Stimulated activated memory B cell treated with anti-CD40 and anti-IgM and Interleukin-4, amounts not matched to agents 10 μg/mL and 1 μg/mL and 100 μg/mL, for 72 hours (primary cell): ENCODE results near the gene EYA2.

Experiments used
- ATAC-seq: fragments of 150-1000 bp; cut with Tn5 transposase; 2 replicates; pipeline ENCODE4 v1.10.0; 2021
- H3K27ac Mint-ChIP-seq: one replicate; pipeline ENCODE4 v1.8.0; 2022; ENCODE audit warnings: mild to moderate bottlenecking, mixed read lengths
- H3K27me3 Mint-ChIP-seq: one replicate; pipeline ENCODE4 v1.8.0; 2022; ENCODE audit warnings: mixed read lengths
- H3K36me3 Mint-ChIP-seq: one replicate; pipeline ENCODE4 v1.8.0; 2022; ENCODE audit warnings: mixed read lengths
- H3K4me1 Mint-ChIP-seq: one replicate; pipeline ENCODE4 v1.8.0; 2022; ENCODE audit warnings: mixed read lengths
- H3K4me3 Mint-ChIP-seq: one replicate; pipeline ENCODE4 v1.8.0; 2022; ENCODE audit warnings: mild to moderate bottlenecking, moderate library complexity, mixed read lengths
- H3K9me3 Mint-ChIP-seq: one replicate; pipeline ENCODE4 v1.8.0; 2022; ENCODE audit warnings: mixed read lengths

EYA2 gene

DNA sequence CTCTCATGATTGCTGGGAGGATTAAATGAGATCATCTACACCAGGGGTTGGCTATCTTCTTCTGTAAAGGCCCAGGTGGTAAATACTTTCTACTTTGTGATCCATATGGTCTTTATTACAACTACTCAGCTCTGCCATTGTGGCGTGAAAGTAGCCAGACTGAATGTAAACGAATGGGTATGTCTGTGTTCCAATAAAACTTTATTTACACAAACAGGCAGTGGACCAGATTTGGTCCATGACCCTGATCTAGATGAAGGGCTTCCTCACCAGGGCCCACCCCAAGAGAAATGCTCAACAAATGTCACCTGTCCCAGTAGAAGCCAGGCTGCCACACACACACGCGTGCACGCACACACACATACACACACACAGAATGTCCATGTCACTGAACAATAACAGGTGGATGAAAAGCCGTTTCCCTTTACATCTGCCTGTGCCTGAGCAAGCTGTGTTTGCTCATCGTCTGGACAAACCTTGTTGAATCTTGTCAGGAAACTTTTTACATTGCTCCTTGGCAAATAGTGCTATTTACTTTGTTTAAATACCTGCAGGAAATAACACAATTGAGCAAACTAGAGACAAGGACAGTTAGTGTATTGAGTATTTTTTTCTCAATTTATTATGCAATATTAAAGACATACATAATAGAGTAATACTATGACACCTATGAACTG lies 114.3 kb downstream of the EYA2 start:
- Mint-ChIP-seq H3K36me3 (no peaks in the 10 kb centered on the region), H3K27ac (no peak overlapping the region), H3K4me1 (no peaks in the 10 kb centered on the region), H3K9me3 (no peaks in the 10 kb centered on the region), H3K27me3 (peaks cover 28% of the 10 kb centered on the region), H3K4me3 (no peak overlapping the region)
- no peak for ATAC-seq

DNA sequence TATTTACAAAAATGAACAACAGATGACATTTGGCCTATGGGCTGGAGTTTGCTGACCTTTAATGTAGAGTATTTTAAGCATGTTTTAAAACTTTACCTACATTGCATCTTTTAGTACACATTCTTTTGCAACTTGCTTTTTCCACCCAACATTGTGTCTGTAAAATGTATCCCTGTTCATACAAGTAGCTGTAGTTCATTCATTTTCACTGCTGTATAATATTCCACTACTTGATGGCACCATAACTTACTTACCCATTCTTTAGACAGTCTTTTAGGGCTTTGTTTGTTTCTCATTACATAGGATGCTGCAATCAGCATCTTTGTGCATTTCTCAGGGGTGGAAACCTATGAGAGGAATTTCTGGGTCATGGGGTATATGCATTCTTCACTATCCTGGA lies 115.1 kb downstream of the EYA2 start:
- Mint-ChIP-seq H3K36me3 (no peaks in the 10 kb centered on the region), H3K4me3 (no peak overlapping the region), H3K9me3 (no peaks in the 10 kb centered on the region), H3K4me1 (no peaks in the 10 kb centered on the region), H3K27me3 (peaks cover 20% of the 10 kb centered on the region), H3K27ac (no peak overlapping the region)
- no peak for ATAC-seq

DNA sequence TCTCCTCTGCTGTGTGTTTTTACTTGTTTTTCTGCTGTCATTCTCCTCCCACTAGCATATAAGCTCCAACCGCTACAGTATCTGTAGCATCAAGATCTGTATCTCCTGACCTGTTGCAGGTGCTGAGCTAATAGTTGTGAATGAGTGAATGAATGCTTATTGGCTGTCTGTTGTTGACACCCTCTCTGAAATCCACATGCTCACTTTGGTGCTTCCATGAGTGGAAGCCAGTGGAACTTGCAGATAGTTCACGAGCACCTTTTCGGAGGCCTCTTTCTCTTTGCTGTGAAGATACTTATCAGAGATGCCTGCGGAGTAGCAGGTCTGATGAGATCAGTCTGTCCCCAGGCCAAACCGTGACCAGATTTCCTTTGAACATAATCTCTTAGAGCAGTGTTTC lies 117.3 kb downstream of the EYA2 start:
- H3K27me3 Mint-ChIP-seq: peaks cover 18% of the 10 kb centered on the region
- H3K9me3 Mint-ChIP-seq: no peaks in the 10 kb centered on the region
- H3K4me1 Mint-ChIP-seq: no peaks in the 10 kb centered on the region
- no peaks in the 10 kb centered on the region for H3K36me3 Mint-ChIP-seq
- no peak for ATAC-seq
- no peak overlapping the region for H3K4me3 Mint-ChIP-seq
- no peak overlapping the region for H3K27ac Mint-ChIP-seq

DNA sequence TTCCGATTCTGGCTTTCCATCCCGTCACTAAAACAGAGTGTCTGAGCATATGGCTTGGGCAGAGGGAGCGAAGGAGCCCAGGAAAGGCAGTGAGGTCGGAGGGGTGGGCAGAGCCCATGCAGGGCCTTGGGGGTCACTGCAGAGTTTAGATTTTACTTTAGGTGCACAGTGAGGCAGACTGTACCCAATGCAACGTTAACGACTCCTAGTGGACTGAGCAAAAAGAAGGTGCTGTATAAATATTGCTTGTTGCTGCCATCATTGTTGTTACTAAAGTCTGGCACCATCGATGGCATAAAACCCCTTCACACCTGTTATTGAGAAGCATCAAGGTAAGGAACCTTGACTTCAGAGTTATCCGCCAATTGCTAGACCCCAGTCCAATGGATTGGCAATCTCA lies 119.0 kb downstream of the EYA2 start:
- Mint-ChIP-seq H3K4me1 (no peaks in the 10 kb centered on the region), H3K4me3 (no peak overlapping the region), H3K9me3 (no peaks in the 10 kb centered on the region), H3K27ac (no peak overlapping the region), H3K36me3 (no peaks in the 10 kb centered on the region), H3K27me3 (peaks cover 14% of the 10 kb centered on the region)
- ATAC-seq: no peak

DNA sequence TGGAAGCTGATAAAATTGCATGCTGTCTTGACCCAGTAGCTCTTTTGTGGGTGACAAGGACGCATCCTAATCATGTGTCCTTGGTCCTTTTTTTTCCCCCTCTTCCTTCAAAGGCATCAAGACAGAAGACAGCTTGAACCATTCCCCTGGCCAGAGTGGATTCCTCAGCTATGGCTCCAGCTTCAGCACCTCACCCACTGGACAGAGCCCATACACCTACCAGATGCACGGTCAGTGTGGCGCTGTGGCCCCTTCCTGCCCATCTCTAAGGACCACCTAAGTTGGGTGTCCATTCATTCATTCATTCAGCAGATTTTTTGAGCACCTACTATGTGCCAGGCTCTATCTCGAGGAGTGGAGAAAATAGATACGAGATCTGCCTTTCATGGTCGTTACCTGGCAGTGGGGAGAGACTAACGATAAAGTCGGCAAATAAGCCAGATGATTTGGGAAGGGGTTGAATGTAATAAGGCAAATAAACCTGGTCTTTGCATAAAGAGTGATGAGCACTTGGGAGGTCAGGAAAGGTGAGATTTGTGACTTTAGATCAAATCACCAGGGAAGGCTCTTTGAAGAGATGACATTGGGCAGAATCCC lies 121.5 kb downstream of the EYA2 start:
- Mint-ChIP-seq H3K27me3 (peaks cover 22% of the 10 kb centered on the region), H3K36me3 (no peaks in the 10 kb centered on the region), H3K4me3 (no peak overlapping the region), H3K4me1 (no peaks in the 10 kb centered on the region), H3K9me3 (no peaks in the 10 kb centered on the region), H3K27ac (no peak overlapping the region)
- ATAC-seq: no peak

DNA sequence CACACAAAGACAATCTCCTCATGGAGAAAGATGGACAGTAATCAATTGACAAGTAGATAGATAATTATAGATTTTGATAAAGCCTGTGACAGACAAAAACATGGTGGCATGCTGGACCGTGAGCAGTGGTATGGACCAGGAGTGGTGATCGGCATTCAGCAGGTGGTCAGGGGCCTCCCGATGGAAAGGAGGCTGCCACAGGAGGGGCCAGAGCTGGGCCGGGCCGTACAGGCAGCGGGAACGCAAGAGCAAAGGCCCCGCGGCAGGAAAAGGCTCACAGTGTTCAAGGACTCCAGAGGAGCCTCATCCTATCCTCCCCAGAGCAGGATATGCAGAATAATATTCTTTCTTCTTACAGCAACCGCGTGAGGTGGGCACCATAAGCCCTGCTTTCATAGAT lies 123.7 kb downstream of the EYA2 start:
- Mint-ChIP-seq H3K4me3 (no peak overlapping the region), H3K27ac (no peak overlapping the region), H3K36me3 (no peaks in the 10 kb centered on the region), H3K4me1 (no peaks in the 10 kb centered on the region), H3K9me3 (no peaks in the 10 kb centered on the region), H3K27me3 (peaks cover 31% of the 10 kb centered on the region)
- ATAC-seq: no peak

DNA sequence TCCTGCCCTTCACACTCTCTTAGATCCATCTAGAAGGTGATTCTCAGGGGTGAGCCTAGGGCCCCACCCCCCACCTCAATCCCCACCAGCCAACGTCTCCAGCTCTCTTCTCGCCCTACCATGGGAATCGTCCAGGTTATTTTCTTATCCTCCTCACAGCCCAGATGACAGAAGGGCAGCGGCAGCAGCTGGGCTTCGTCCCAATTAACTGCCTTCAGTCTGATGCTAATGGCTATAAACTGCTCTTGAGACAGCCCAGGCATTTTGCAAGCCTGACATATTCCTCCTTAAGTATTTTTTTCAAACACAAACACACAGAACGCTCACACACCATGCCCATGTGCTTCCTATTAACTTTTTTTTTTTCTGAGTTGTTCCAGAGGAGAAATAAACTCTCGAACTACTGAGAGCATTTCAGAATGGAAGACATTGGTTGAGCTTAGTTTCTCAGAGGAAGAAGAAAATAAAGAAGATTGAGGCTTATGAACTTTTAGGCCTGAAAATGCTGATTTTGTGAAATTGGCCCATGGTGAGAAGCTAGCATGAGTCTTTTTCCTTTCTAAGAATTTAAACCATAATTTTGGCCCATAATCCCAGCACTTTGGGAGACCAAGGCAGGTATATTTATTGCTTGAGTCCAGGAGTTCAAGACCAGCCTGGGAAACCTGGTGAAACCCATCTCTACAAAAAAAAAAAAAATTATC lies 124.6 kb downstream of the EYA2 start:
- Mint-ChIP-seq H3K36me3 (no peaks in the 10 kb centered on the region), H3K27ac (no peak overlapping the region), H3K27me3 (peaks cover 40% of the 10 kb centered on the region), H3K4me3 (no peak overlapping the region), H3K4me1 (peaks cover 2% of the 10 kb centered on the region), H3K9me3 (no peaks in the 10 kb centered on the region)
- no peak for ATAC-seq

DNA sequence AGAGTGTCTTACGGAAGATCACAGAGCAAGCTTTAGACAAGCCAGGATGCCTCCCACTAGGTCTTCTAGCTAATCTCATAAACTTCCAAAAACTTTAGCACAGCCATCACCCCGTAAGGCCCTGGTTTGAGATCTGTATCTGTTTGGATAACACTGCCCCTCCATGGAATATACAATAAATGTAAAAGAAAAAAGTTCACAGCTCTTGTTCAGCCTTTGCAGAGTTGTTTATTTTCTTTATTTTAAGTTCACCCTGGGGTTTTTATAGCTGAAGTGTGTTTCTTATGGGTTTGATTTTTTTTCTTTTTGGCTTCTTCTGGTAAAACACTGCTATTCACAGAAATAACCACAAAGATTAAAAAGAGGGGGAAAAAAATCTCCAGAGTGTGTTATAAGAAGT lies 125.6 kb downstream of the EYA2 start:
- Mint-ChIP-seq H3K9me3 (no peaks in the 10 kb centered on the region), H3K36me3 (no peaks in the 10 kb centered on the region), H3K4me1 (peaks cover 11% of the 10 kb centered on the region), H3K4me3 (no peak overlapping the region), H3K27me3 (peaks cover 47% of the 10 kb centered on the region), H3K27ac (no peak overlapping the region)
- ATAC-seq: no peak

DNA sequence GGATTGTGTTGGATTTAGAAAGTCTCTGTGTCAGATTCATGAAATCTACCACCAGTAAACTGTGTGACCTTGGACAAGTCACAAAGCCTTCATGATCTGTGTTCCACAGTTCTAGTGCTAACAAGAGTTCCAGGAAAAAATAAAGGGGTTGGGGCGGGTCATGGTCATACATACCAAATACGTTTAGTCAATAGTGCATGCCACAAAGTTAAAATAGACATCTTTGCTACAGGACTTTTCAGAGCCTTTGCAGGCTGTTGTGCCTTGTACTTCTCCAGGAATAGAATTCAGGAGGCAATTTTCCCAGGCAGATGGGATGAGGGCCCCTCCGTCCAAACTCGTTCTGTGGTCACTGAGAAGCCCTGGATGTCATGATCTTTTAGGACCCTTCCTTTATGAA lies 127.2 kb downstream of the EYA2 start:
- Mint-ChIP-seq H3K9me3 (no peaks in the 10 kb centered on the region), H3K4me1 (peaks cover 11% of the 10 kb centered on the region), H3K27ac (no peak overlapping the region), H3K36me3 (no peaks in the 10 kb centered on the region), H3K4me3 (no peak overlapping the region), H3K27me3 (peaks cover 44% of the 10 kb centered on the region)
- no peak for ATAC-seq

DNA sequence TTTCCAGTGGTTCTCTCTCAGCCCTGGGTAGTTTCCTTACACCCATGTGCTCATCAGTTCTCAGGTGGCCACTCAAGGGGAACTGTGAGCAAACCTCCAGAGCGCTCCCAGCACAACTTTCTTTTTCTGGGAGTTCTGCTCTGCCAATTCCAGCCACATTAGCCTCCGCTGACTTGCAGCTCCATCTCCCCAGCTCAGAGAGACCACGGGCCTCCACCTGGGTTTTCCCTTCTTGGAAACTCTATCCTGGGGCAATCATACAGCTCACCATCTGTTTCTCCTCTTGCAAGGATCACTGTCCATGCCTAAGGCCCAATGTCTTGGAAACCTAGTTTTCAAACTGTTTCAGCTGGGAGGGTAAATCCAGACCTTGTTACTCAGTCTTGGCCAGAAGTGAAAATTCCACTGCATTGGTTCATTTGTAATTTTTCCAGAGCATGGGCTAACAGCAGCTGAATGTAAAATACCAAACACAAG lies 129.9 kb downstream of the EYA2 start:
- no peak for ATAC-seq
- peaks cover 11% of the 10 kb centered on the region for H3K4me1 Mint-ChIP-seq
- H3K4me3 Mint-ChIP-seq: no peak overlapping the region
- no peaks in the 10 kb centered on the region for H3K9me3 Mint-ChIP-seq
- H3K27me3 Mint-ChIP-seq: peaks cover 51% of the 10 kb centered on the region
- H3K27ac Mint-ChIP-seq: no peak overlapping the region
- no peaks in the 10 kb centered on the region for H3K36me3 Mint-ChIP-seq

DNA sequence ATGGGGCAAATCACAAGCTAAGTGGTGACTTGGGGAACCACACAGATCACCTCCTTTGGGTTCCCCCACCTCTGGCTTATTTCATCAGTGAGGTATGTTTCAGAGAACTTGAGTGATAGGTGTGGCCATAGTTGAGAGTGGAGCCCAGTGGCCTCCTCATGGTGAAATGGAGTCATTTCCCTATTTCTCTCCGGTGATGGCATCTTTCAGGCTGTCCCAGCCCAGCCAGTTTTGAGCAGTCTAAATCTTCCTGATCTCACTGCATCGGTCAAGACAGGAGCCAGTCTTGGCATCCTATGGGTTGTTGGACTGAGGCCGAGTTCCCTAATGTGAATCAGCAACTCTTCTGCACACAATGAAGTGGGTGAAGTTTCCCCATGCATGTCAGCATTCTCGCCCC lies 132.4 kb downstream of the EYA2 start:
- ATAC-seq: no peak
- H3K27me3 Mint-ChIP-seq: peaks cover 58% of the 10 kb centered on the region
- H3K4me1 Mint-ChIP-seq: peaks cover 11% of the 10 kb centered on the region
- H3K9me3 Mint-ChIP-seq: no peaks in the 10 kb centered on the region
- H3K4me3 Mint-ChIP-seq: no peak overlapping the region
- H3K36me3 Mint-ChIP-seq: no peaks in the 10 kb centered on the region
- H3K27ac Mint-ChIP-seq: no peak overlapping the region

DNA sequence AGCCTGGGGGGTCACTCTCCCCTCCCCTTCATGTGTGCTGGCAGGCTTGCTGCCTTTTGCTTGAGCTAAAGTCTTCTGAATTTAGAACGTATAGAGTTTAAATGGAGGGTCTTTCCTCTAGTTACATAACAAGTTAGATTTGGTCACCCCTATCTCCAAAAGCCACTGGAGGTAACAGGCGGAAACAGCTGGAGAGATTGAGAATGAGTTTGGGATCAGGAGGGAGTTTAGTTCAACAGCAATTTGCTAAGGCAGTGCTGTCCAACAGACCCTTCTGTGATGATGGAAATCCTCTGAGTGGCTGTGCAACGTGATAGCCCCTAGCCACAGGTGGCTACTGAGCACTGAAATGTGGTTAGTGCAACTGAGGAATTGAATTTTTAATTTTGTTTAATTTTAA lies 132.8 kb downstream of the EYA2 start:
- no peak overlapping the region for H3K27ac Mint-ChIP-seq
- H3K27me3 Mint-ChIP-seq: peaks cover 58% of the 10 kb centered on the region
- no peaks in the 10 kb centered on the region for H3K36me3 Mint-ChIP-seq
- H3K4me3 Mint-ChIP-seq: no peak overlapping the region
- no peaks in the 10 kb centered on the region for H3K9me3 Mint-ChIP-seq
- ATAC-seq: no peak
- H3K4me1 Mint-ChIP-seq: peaks cover 11% of the 10 kb centered on the region

DNA sequence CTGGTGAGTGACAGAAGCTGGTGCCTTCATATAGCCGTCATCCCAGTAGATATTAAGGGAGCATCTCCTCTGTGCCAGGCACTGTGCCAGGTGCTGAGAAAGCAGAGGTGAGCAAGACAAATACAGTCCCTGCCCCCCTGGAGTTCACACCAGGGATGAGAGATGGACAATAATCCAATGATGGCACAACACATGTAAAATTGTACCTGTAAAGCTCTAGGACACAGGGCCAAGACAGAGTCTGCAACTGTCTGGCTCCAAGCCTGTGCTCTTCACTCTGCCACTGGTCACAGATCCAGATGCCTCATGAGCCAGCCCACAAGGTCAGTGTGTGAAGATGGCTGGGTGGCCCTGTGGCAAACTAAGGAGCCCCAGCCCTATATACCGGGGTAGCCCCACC lies 133.8 kb downstream of the EYA2 start:
- Mint-ChIP-seq H3K36me3 (no peaks in the 10 kb centered on the region), H3K27ac (no peak overlapping the region), H3K27me3 (peaks cover 47% of the 10 kb centered on the region), H3K4me3 (no peak overlapping the region), H3K4me1 (peaks cover 11% of the 10 kb centered on the region), H3K9me3 (no peaks in the 10 kb centered on the region)
- ATAC-seq: no peak

DNA sequence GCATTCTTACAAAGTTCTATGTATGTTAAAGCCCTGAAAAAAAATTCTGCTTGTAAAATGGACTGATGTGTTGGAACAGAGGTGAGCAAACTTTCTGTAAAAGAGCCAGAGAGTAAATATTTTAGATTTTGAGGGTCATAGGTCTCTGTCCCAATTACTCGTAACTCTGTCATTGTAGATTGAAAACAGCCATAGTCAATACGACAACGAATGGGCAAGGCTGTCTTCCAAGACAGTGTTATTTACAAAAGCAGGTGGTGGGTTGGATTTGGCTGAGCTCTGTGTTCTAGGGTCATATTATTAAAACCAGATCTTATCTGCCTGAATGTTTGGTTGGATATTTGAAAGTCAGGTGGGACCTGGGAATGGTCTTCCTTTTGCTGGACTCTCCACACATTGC lies 135.2 kb downstream of the EYA2 start:
- no peaks in the 10 kb centered on the region for H3K36me3 Mint-ChIP-seq
- ATAC-seq: no peak
- peaks cover 34% of the 10 kb centered on the region for H3K27me3 Mint-ChIP-seq
- no peaks in the 10 kb centered on the region for H3K9me3 Mint-ChIP-seq
- no peak overlapping the region for H3K4me3 Mint-ChIP-seq
- peaks cover 3% of the 10 kb centered on the region for H3K4me1 Mint-ChIP-seq
- no peak overlapping the region for H3K27ac Mint-ChIP-seq

DNA sequence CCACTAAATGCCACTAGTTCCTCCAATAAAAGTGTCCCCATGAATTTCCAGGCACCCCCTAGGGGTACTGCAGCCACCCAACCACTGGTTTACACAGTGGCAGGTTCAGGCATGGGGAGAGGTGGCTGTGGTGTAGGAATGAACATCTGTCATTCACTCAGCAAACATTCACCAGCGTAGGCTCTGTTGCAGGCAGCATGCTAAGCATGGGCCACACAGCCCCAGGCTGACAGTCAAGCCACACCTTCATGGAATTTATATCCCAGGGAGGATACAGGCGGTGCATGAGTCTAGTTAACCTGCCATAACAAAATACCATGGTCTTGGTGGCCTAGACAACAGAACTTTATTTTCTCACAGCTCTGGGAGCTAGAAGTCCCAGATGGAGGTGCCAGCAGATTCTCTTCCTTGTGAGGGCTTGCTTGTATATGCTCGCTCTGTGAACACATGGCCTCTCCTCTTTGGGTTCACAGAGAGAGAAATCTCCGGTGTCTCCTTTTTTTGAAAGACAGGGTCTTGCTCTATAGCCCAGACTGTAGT lies 135.7 kb downstream of the EYA2 start:
- Mint-ChIP-seq H3K4me1 (no peaks in the 10 kb centered on the region), H3K36me3 (no peaks in the 10 kb centered on the region), H3K4me3 (no peak overlapping the region), H3K27ac (no peak overlapping the region), H3K9me3 (no peaks in the 10 kb centered on the region), H3K27me3 (peaks cover 33% of the 10 kb centered on the region)
- ATAC-seq: no peak

DNA sequence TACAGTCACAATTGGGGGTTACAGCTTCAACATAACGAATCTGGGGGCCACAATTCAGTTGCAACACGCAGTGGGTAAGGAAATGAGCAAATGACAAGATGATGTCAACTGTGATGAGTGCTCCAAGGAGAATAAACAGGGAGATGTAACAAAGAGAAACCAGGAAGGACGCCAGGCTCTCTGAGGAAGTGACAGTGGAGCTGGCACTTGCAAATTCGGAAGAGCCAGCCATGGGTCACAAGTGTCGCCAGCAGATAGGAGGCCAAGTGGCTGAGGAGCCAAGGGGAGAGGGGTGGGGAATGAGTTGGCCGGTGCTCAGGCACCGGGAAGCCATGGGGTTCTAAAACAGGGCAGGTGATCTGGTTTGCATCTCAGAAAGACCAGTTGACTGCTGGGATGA lies 136.4 kb downstream of the EYA2 start:
- Mint-ChIP-seq H3K36me3 (no peaks in the 10 kb centered on the region), H3K4me1 (no peaks in the 10 kb centered on the region), H3K9me3 (no peaks in the 10 kb centered on the region), H3K27me3 (peaks cover 33% of the 10 kb centered on the region), H3K27ac (no peak overlapping the region), H3K4me3 (no peak overlapping the region)
- no peak for ATAC-seq
